Measurements from ENCODE around the gene COL13A1. TPM values are rescaled to one million over a fixed set of nuclear protein-coding genes. Genes with fewer than 3 reads are reported as not detected.

Gene COL13A1
- total RNA-seq, 1 donor from 2014 or later = 9.2 TPM

DNA sequence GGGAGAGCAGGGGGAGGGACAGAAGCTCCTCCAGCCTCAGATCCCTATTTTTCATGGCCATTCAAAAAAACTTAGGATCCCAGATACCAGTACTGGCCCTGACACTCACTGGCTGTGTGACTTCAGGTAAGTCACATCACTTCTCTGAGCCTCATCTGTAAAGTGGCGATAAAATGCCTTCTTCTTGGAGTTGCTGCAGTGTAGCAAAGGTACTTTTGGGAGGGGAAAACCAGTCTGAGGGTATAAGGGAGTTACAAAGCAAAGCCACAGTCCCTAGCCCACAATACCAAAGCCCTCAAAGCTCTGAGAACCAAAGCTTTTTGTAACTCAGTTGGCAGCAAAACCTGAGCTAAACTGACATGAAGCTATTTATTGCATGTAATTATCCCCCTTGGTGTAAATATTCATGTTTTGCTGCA is 43.4 kb upstream of the COL13A1 start:
- no peak overlapping the region for H3K4me3 ChIP-seq
- no peak overlapping the region for H3K27ac ChIP-seq
- intact Hi-C loops (cut with DNase I) = no loop called here
- no peak for DNase-seq
- H3K4me1 ChIP-seq = no peaks in the 10 kb centered on the region
- no peaks in the 10 kb centered on the region for H3K9me3 ChIP-seq
- TF ChIP-seq, protein P1, sequence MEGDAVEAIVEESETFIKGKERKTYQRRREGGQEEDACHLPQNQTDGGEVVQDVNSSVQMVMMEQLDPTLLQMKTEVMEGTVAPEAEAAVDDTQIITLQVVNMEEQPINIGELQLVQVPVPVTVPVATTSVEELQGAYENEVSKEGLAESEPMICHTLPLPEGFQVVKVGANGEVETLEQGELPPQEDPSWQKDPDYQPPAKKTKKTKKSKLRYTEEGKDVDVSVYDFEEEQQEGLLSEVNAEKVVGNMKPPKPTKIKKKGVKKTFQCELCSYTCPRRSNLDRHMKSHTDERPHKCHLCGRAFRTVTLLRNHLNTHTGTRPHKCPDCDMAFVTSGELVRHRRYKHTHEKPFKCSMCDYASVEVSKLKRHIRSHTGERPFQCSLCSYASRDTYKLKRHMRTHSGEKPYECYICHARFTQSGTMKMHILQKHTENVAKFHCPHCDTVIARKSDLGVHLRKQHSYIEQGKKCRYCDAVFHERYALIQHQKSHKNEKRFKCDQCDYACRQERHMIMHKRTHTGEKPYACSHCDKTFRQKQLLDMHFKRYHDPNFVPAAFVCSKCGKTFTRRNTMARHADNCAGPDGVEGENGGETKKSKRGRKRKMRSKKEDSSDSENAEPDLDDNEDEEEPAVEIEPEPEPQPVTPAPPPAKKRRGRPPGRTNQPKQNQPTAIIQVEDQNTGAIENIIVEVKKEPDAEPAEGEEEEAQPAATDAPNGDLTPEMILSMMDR (IDR thresholded peaks at IDR 0.05) = no peak
- no peaks in the 10 kb centered on the region for H3K36me3 ChIP-seq
- no peaks in the 10 kb centered on the region for H3K27me3 ChIP-seq (ENCODE audit: low read depth)
- no peak for ATAC-seq

DNA sequence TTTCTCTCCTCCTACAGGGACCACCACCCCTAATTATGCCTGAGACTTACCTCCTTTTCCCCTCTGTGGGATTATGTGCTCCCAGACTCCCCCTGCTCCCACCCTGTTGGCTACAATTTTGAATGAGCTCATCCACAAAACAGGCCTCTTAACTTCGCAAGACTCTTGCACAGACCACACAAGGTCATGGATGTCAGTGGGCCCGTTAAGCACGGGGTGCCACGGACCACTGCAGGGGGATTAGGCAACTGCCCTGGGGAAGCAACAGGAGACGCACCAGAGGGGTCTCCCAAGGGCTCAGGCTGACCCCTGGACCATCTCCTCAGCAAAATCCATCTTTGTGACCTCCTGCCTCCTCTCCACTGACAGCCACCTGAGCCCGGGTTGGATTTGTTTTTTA is 42.1 kb upstream of the COL13A1 start:
- TF ChIP-seq, protein P1 (IDR thresholded peaks at IDR 0.05) = no peak
- H3K9me3 ChIP-seq = no peaks in the 10 kb centered on the region
- H3K4me3 ChIP-seq = no peak overlapping the region
- DNase-seq = no peak
- H3K36me3 ChIP-seq = no peaks in the 10 kb centered on the region
- H3K27ac ChIP-seq = no peak overlapping the region
- intact Hi-C loops (cut with DNase I) = no loop called here
- no peaks in the 10 kb centered on the region for H3K4me1 ChIP-seq
- no peak for ATAC-seq
- H3K27me3 ChIP-seq (ENCODE audit: low read depth) = no peaks in the 10 kb centered on the region

DNA sequence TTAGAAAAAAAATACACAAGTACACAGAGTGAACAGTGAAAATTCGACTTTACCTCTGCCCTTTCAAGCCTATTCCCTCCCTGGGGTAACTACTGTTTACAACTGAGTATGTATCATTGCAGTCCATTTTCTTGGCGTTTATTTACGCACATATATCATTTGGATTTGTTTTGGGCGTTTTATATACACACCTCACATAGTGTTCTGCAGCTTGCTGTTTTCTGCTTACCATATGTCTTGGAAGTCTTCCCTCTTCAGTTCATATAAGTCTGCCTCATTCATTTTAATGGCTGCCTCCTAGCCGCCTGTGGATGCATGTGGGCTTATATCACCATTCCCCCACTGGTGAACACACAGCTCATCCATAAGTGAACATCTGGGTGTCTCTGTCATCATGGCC is 41.6 kb upstream of the COL13A1 start:
- no peaks in the 10 kb centered on the region for H3K9me3 ChIP-seq
- no peak for DNase-seq
- TF ChIP-seq, protein P1 (IDR thresholded peaks at IDR 0.05) = no peak
- H3K27me3 ChIP-seq (ENCODE audit: low read depth) = no peaks in the 10 kb centered on the region
- no peaks in the 10 kb centered on the region for H3K4me1 ChIP-seq
- intact Hi-C loops (cut with DNase I) = no loop called here
- no peaks in the 10 kb centered on the region for H3K36me3 ChIP-seq
- no peak for ATAC-seq
- H3K27ac ChIP-seq = no peak overlapping the region
- H3K4me3 ChIP-seq = no peak overlapping the region

DNA sequence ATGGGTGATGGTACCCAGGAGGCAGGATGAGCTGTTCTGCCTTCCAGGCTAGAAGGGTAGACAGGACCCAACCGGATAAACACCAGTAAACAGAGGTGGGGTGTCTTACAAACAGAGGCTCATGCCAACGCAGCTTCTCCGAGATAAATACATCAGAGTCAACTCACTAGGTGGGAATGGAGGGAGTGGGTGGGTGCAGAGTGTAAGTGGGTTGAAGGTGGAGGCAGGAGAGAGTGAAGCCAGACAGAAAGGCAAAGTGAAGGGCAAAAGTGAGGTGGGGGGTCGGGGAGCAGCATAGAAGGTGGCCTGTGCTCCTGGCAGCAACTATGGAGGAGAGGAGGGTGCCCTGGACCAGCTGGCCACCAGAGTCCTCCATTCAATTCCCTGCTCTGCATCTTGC is 40.4 kb upstream of the COL13A1 start:
- Histone ChIP-seq H3K4me3 (no peak overlapping the region), H3K4me1 (no peaks in the 10 kb centered on the region), H3K9me3 (no peaks in the 10 kb centered on the region), H3K27me3 (ENCODE audit: low read depth) (no peaks in the 10 kb centered on the region), H3K27ac (no peak overlapping the region), H3K36me3 (no peaks in the 10 kb centered on the region)
- DNase-seq (no peak), ATAC-seq (no peak)
- intact Hi-C loops (cut with DNase I) = no loop called here
- TF ChIP-seq, protein P1 (IDR thresholded peaks at IDR 0.05) = no peak

DNA sequence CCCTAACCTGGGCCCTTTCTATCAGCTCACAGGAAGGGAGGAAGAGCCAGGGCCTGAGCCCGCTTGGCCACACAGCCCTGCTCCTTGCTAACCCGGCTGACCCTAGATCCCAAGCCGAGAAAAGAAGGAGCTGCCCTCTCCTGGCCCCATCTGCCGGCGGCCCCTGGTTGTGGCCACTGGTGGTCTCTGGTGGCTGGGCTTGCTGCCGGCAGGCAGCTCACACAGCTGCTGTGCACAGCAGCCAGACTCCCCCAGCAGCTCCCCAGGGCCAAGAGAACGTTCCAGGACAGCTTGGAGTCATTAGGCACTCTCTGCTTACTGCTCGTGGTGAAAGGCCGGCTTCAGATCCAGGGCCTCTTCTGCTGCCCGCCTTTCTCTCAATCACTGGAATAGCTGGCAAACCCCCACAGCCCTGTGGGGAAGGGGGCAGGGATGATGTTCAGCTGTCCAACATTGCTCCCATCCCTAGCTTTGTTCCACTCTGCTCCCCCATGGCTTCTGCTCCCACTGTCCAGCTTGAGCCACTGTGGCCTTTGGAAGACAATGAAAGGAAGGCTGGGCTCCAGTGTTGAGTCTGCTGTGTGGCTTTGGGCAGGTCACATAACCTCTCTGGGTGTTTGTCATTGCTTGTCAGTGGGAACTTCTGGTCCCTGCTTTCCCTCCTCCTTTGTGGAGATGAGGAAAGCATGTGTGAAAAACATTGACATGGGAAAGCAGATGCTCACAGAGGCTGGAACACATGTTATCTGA is 35.4 kb upstream of the COL13A1 start:
- Histone ChIP-seq H3K4me3 (no peak overlapping the region), H3K9me3 (no peaks in the 10 kb centered on the region), H3K27me3 (ENCODE audit: low read depth) (no peaks in the 10 kb centered on the region), H3K27ac (no peak overlapping the region), H3K4me1 (no peaks in the 10 kb centered on the region), H3K36me3 (no peaks in the 10 kb centered on the region)
- TF ChIP-seq, protein P1 (IDR thresholded peaks at IDR 0.05) = no peak
- ATAC-seq = peak; percentile 22 to 73
- intact Hi-C loops (cut with DNase I) = no loop called here
- no peak for DNase-seq
